HG02642 (cell line): ENCODE data around the gene MIPEP.

Experiments used
- ATAC-seq: cut with Tn5 transposase; IDR thresholded peaks from one replicate; pipeline ENCODE4 v1.9.1; 2021; ENCODE audit warnings: mild to moderate bottlenecking; ENCODE audit not compliant: unreplicated experiment, poor library complexity

MIPEP gene

GRCh38 chr13:23855360-23855759 lies 33.8 kb downstream of the MIPEP start:
- no peak for ATAC-seq

GRCh38 chr13:23852351-23852750 lies 36.8 kb downstream of the MIPEP start:
- ATAC-seq: no peak

DNA sequence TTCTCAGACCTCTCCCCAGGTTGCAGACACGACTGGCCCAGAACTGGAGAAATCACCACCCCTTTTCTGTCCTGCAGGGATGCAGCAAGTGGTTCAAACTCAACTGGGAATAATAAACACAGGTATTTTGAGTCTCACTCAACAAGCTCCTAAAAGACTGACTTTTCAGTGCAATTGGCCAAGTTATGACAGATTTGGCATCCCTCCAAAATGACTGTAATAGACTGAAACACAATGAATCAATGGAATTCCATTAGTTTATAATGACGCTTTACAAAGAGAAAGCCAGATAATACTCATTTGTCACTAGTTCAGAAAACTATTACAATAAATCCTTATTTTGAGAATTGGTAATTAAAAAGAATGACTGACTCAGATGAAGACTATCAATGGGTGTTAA lies 38.1 kb downstream of the MIPEP start:
- ATAC-seq: no peak

- ATAC-seq: no peak
These were observed 39.1 kb downstream of the MIPEP start for GRCh38 chr13:23850134-23850533.

- no peak for ATAC-seq
These were observed 39.5 kb downstream of the MIPEP start for GRCh38 chr13:23849670-23850069.

DNA sequence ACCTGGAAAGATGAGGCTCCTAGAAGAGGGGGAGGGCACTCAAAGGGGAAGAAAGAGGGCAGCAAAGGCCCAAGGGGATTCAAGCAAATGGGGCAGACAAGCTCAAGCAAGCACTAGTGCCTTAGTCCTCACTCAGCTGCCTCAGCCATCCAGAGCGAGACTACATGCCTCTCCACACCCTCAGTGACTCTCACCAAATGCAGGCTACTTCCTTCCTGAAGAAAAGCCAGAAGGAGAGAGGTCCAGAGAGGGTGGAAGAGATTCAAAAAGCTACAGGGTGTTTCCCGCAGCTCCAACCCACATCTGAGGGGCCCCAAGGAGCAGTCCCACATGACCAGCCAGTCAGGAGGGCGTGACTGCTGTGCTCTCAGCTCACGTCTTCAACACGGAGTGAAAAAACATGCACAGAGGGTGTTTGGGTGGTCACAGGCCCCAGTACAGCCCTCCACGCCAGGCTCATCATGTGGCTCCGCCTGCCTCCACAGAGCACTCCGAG lies 40.5 kb downstream of the MIPEP start:
- ATAC-seq: no peak

DNA sequence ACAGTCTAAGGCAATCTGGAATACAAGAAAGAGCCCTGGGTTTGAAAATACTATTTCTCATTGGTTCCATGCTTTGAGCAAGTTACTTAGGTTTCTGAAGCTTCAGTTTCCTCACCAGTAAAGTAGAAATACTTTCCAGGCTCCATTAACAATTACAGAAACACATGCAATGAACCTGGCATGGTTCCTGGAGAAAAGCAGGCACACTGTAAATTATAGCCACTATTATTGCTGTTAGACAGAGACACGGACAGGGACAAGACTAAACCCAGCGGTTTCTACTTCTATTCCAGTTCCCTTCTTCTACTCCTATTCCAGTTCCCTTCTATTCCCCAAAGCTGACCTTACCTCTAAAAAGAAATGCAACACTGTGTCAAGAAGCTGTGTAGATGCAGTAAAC lies 41.2 kb downstream of the MIPEP start:
- no peak for ATAC-seq

GRCh38 chr13:23847497-23847896 lies 41.7 kb downstream of the MIPEP start:
- no peak for ATAC-seq

GRCh38 chr13:23845105-23845725 lies 44.0 kb downstream of the MIPEP start:
- no peak for ATAC-seq

- ATAC-seq: no peak
These were observed 45.1 kb downstream of the MIPEP start for GRCh38 chr13:23844132-23844531.

DNA sequence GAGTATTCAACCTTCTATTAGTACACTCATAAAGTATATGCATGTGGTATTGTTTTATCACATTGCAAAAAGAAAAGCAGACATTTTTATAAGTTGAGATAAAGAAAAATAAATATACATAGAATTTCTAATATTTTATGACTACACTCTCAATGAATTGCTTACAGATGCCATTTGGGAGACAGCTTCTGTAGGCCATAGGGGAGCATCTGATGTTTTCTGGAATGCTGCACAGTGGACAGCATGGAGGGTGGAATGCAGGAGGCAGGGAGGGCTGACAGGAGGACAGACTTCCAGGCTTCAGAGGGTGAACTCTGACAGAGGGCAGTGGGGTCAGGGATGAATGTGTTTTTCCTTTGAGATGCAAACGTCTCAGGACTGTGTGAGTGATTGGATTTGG lies 45.8 kb downstream of the MIPEP start:
- ATAC-seq: no peak

GRCh38 chr13:23842406-23842805 lies 46.8 kb downstream of the MIPEP start:
- no peak for ATAC-seq

DNA sequence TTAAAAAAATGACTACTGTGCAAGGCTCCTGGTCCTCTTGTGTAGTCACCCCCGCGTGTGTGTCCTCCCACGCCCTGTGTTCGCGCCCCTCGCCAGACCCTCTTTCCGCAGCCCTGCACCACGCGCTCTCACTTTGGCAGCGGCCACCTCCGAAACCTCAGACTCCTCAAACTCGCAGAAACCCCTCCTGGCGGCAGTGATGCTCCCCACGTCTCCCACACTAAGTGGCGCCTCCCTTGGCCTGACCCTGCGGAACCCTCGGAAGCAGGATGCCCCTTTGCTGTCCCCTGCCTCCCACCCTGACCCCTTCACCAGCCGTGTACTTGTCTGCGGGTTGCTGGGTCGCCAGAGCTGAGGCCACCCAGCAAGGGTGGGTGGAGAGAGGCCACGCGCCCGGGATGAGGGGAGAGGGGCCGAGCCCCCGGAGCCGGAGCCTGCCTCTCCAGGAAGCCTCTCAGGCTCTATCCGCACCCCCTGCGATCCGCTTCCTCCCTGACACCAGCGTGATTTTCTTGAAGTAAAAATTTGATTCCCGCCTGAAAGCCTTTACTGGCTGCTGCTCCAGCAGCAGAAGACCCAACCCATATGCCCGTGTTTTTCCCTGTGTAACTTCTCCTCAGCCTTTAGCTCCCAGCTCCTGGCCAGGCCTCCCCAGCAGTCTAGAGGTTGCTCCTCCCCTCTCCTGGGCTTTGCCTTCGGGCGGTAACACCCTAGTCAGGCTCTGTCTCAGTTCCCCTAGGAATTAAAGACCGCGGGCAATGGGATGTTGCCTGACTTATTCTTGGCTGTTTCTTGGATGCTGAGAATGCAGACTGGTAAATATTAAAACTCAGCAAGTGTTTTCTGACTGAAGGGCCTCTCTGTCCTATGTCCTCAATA lies 55.2 kb downstream of the MIPEP start:
- ATAC-seq: no peak

DNA sequence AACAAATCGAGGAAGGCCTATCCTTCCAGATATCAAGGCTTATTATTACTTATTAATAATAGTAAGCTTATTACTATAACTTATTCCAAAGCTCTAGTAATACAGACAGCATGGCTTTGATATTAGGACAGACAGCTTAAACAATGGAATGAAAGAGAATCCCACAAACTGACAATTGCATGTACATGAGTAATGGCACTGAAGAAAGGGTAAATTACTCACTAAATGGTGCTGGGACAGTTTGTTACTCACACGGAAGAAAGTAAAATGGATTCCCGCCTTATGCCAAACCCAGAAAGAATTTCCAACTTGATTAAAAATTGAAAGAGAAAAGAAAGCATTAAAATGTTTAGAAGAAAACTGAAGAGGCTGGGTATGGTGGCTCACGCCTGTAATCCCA lies 60.3 kb downstream of the MIPEP start:
- no peak for ATAC-seq

DNA sequence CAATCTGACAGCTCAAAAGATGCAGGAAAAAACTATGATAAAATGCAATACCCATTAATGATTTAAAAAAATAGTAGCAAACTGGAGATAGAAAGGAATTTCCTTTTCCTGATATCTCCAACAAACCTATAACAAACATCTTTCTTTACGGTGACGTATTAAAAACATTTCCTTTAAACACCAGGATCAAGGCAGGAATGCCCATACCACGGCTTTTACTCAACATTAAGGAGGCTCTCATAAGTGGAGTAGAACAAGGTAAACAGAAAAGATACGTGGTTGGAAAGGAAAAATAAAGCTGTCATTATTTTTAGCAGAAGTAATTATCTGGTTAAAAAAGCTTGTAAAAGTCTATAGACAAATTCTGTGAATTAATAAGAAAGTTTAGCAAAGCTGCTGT lies 61.1 kb downstream of the MIPEP start:
- no peak for ATAC-seq

GRCh38 chr13:23825179-23825578 lies 64.0 kb downstream of the MIPEP start:
- no peak for ATAC-seq

- no peak for ATAC-seq
These were observed 64.8 kb downstream of the MIPEP start for GRCh38 chr13:23824371-23824770.

DNA sequence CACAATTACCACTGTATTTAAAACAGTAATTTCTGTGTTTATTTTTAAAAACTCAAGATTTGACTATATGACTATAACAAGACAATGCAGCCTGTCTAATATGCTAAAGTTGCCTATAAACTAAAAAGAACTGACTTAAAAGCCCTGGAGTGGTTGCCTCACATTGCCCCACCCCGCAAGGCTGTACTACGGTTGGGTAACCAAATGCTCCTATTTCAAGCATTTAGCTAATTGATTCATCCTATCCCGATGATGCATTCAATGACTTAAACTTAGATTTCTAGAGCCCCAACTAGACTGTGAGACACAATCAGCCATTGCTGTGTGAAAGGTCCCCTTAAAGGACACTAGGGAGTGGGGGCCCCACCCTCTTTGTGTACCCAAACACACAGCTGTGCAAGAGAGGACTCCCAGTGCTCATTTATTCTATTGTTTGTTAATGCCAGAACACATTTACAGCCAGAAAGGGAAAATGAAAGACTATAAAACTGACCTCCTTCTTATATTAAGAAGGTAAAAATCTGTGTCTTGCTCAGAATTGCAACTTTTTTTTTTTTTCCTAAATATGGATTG lies 66.9 kb downstream of the MIPEP start:
- ATAC-seq: no peak

GRCh38 chr13:23820530-23820929 lies 68.7 kb downstream of the MIPEP start:
- no peak for ATAC-seq

DNA sequence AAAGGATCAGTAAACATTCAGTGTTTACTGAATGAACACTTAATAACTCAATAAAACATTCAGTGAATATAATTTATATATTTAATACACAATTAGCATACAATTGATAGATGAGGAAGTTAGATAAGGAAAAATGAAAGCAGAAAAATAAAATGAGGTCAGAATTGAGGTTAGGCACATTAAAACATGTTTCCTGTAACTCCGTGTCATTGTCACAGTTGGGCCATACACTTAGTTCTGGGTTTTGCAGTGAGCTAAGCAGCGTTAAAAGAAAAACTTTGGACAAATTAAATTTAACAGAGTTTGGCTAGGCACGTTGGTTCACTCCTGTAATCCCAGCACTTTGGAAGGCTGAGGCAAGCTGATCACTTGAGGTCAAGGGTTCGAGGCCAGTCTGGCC lies 71.4 kb downstream of the MIPEP start:
- ATAC-seq: no peak

- ATAC-seq: no peak
These were observed 72.1 kb downstream of the MIPEP start for GRCh38 chr13:23817136-23817535.
